ENCODE results near the gene ANGPTL8.

The ANGPTL8 gene

DNA sequence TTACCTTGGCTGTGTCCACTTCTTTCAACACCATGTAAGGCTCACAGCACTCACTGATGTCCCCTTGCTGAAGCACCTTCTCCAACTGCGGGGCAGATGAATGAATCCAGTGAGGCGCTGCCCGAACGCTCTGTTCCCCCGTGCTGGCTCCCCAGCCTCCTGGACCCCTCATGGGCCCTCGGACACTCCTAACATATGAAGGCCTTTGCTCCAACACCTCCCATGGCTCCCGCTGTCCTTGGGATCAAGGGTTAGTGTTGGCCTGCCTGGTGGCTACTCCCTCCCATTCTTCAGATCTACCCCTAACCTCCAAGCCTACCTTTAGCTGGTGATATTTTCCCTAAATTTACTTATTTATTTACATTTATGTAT is 4.4 kb downstream of the ANGPTL8 start:
- Histone ChIP-seq H3K9ac (ENCODE audit: low read length) (no peak overlapping the region), H3K27ac (ENCODE audit: low read depth, low read length) (no peak overlapping the region), H3K36me3 (ENCODE audit: control insufficient read depth, insufficient read depth, low read length) (peaks cover 7% of the 10 kb centered on the region), H3K4me1 (ENCODE audit: control insufficient read depth, insufficient read depth, low read length) (no peaks in the 10 kb centered on the region), H3K4me3 (ENCODE audit: low read length) (no peak overlapping the region), H3K27me3 (ENCODE audit: control insufficient read depth, insufficient read depth, low read length) (no peaks in the 10 kb centered on the region)

DNA sequence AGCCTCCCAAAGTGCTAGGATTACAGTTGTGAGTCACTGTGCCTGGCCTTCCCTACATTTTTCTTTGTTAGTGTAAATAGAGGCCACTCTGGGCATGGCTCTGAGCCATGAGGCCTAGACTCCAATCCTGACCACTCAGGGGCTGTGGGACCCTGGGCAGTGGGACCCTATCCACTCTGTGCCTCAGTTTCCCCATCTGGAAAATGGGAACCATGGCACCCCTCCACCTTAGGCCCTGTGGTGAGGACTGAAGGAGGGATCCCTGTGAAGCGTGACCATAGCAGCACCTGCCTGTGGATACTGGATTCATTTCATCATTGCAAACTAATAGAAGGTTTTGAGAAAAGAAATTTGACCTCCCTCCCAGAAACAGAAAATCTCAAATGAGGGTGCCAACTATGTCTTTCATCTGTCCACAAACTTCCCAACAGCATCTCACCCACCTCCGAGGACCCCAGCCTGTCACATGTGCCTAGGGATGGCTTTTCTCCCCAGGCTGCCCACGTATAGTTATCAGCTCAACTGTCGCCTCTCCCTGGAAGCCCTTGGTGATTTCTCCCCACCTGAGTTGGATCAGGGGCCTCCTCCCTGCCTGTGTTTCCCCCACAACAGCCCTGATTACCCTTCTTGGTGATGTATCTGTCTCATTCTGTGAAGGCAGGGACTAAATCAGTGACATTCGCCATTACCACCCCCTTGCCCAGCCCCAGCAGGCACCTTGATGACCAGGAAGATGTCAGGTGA is 5.6 kb downstream of the ANGPTL8 start:
- Histone ChIP-seq H3K36me3 (ENCODE audit: control insufficient read depth, insufficient read depth, low read length) (peaks cover 7% of the 10 kb centered on the region), H3K4me3 (ENCODE audit: low read length) (no peak overlapping the region), H3K27ac (ENCODE audit: low read depth, low read length) (no peak overlapping the region)

GRCh38 chr19:11246941-11247340 is 7.5 kb downstream of the ANGPTL8 start:
- Histone ChIP-seq H3K36me3 (ENCODE audit: control insufficient read depth, insufficient read depth, low read length) (peaks cover 12% of the 10 kb centered on the region), H3K27ac (ENCODE audit: low read depth, low read length) (no peak overlapping the region), H3K27me3 (ENCODE audit: control insufficient read depth, insufficient read depth, low read length) (no peaks in the 10 kb centered on the region), H3K4me1 (ENCODE audit: control insufficient read depth, insufficient read depth, low read length) (no peaks in the 10 kb centered on the region), H3K4me3 (ENCODE audit: low read length) (no peak overlapping the region), H3K9ac (ENCODE audit: low read length) (no peak overlapping the region)

More for the DNA sequence above, 5.6 kb downstream of the ANGPTL8 start:
- Histone ChIP-seq H3K27me3 (ENCODE audit: control insufficient read depth, insufficient read depth, low read length) (no peaks in the 10 kb centered on the region), H3K9ac (ENCODE audit: low read length) (no peak overlapping the region), H3K4me1 (ENCODE audit: control insufficient read depth, insufficient read depth, low read length) (no peaks in the 10 kb centered on the region)

- no peak overlapping the region for H3K9ac ChIP-seq (ENCODE audit: low read length)
- H3K4me3 ChIP-seq (ENCODE audit: low read length) = no peak overlapping the region
- H3K4me1 ChIP-seq (ENCODE audit: control insufficient read depth, insufficient read depth, low read length) = no peaks in the 10 kb centered on the region
- H3K27me3 ChIP-seq (ENCODE audit: control insufficient read depth, insufficient read depth, low read length) = no peaks in the 10 kb centered on the region
- H3K27ac ChIP-seq (ENCODE audit: low read depth, low read length) = peak overlapping the region; percentile 27
- H3K36me3 ChIP-seq (ENCODE audit: control insufficient read depth, insufficient read depth, low read length) = peaks cover 12% of the 10 kb centered on the region
Measured at GRCh38 chr19:11247391-11247790, 8.0 kb downstream of the ANGPTL8 start.

GRCh38 chr19:11247934-11248333 is 8.5 kb downstream of the ANGPTL8 start:
- Histone ChIP-seq H3K4me1 (ENCODE audit: control insufficient read depth, insufficient read depth, low read length) (no peaks in the 10 kb centered on the region), H3K4me3 (ENCODE audit: low read length) (no peak overlapping the region), H3K27ac (ENCODE audit: low read depth, low read length) (no peak overlapping the region), H3K9ac (ENCODE audit: low read length) (no peak overlapping the region), H3K27me3 (ENCODE audit: control insufficient read depth, insufficient read depth, low read length) (no peaks in the 10 kb centered on the region), H3K36me3 (ENCODE audit: control insufficient read depth, insufficient read depth, low read length) (peaks cover 12% of the 10 kb centered on the region)

DNA sequence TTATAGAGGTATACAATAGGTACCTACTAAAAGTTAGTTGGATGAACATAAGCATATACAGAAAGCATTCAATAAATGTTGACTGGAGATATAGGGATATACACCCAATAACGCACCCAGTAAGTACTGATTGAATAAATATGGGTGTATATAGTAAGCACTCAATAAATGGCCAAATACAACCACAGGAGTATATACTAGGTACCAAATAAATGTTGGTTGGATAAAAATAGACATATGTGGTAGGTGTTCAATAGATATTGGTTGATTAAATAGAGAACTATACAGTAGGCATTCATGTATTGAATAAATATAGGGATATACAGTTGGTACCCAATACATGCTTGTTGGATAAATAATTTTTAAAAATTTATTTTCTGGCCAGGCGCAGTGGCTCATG is 9.4 kb downstream of the ANGPTL8 start:
- no peaks in the 10 kb centered on the region for H3K4me1 ChIP-seq (ENCODE audit: control insufficient read depth, insufficient read depth, low read length)
- H3K27ac ChIP-seq (ENCODE audit: low read depth, low read length) = no peak overlapping the region
- no peak overlapping the region for H3K4me3 ChIP-seq (ENCODE audit: low read length)
- H3K27me3 ChIP-seq (ENCODE audit: control insufficient read depth, insufficient read depth, low read length) = no peaks in the 10 kb centered on the region
- no peak overlapping the region for H3K9ac ChIP-seq (ENCODE audit: low read length)
- H3K36me3 ChIP-seq (ENCODE audit: control insufficient read depth, insufficient read depth, low read length) = peaks cover 12% of the 10 kb centered on the region

DNA sequence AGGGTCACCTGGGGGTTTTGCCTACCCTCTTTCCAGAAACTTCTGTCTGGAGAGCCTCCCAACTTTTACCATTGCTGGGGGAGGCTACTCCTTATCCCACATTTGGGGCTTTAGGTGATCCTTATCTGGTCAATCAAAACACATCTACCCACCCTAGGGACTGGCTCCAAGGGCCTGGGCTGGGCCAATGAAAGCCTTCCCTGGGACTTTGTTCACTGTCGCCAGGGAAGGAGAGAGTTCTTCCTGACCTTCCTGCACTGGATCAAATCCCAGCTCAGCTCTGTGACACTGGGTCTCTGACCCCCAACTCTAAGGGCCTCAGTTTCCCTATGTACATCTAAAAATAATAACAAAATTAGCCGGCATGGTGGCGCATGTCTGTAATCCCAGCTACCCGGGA is 11.8 kb downstream of the ANGPTL8 start:
- Histone ChIP-seq H3K36me3 (ENCODE audit: control insufficient read depth, insufficient read depth, low read length) (peaks cover 12% of the 10 kb centered on the region), H3K9ac (ENCODE audit: low read length) (no peak overlapping the region), H3K27me3 (ENCODE audit: control insufficient read depth, insufficient read depth, low read length) (no peaks in the 10 kb centered on the region), H3K27ac (ENCODE audit: low read depth, low read length) (no peak overlapping the region), H3K4me1 (ENCODE audit: control insufficient read depth, insufficient read depth, low read length) (no peaks in the 10 kb centered on the region), H3K4me3 (ENCODE audit: low read length) (no peak overlapping the region)

DNA sequence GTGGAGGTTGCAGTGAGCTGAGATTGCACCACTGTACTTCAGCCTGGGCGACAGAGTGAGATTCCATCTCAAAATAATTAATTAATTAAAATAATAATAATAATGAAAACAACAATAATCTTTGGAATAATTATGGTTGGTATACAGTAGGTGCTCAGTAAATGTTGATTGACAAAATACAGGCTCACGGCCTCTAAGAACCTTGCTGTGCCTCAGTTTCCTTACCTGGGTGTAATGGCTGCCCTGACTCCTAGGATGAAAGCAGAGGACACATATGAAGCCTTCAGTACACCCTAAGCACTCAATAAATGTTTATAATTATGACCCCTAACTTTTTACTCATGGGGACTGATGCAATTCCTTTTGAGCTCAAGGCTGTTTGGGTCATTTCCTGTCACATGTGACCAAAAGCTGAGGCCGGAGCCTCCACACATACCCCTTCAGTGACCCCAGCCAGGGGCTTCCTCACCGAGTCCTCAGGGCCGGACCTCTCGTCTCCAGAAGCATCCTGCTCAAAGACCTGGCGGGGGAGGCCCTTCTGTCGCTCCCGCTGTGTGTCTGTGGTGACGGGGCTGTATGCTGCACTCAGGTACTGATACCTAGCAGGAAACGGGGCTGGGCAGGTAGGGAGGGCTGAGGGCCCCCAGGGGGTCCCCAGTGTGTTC is 12.4 kb downstream of the ANGPTL8 start:
- no peak overlapping the region for H3K4me3 ChIP-seq (ENCODE audit: low read length)
- H3K36me3 ChIP-seq (ENCODE audit: control insufficient read depth, insufficient read depth, low read length) = peaks cover 9% of the 10 kb centered on the region
- no peak overlapping the region for H3K9ac ChIP-seq (ENCODE audit: low read length)
- no peaks in the 10 kb centered on the region for H3K27me3 ChIP-seq (ENCODE audit: control insufficient read depth, insufficient read depth, low read length)
- no peaks in the 10 kb centered on the region for H3K4me1 ChIP-seq (ENCODE audit: control insufficient read depth, insufficient read depth, low read length)
- no peak overlapping the region for H3K27ac ChIP-seq (ENCODE audit: low read depth, low read length)

- Histone ChIP-seq H3K4me1 (ENCODE audit: control insufficient read depth, insufficient read depth, low read length) (no peaks in the 10 kb centered on the region), H3K27ac (ENCODE audit: low read depth, low read length) (peak overlapping the region; percentile 4), H3K9ac (ENCODE audit: low read length) (no peak overlapping the region), H3K36me3 (ENCODE audit: control insufficient read depth, insufficient read depth, low read length) (peaks cover 8% of the 10 kb centered on the region), H3K4me3 (ENCODE audit: low read length) (no peak overlapping the region), H3K27me3 (ENCODE audit: control insufficient read depth, insufficient read depth, low read length) (no peaks in the 10 kb centered on the region)
Measured at GRCh38 chr19:11252665-11253355, 13.4 kb downstream of the ANGPTL8 start.

- Histone ChIP-seq H3K27ac (ENCODE audit: low read depth, low read length) (no peak overlapping the region), H3K36me3 (ENCODE audit: control insufficient read depth, insufficient read depth, low read length) (peaks cover 5% of the 10 kb centered on the region), H3K4me3 (ENCODE audit: low read length) (no peak overlapping the region), H3K9ac (ENCODE audit: low read length) (no peak overlapping the region), H3K27me3 (ENCODE audit: control insufficient read depth, insufficient read depth, low read length) (no peaks in the 10 kb centered on the region), H3K4me1 (ENCODE audit: control insufficient read depth, insufficient read depth, low read length) (no peaks in the 10 kb centered on the region)
Measured at GRCh38 chr19:11254666-11255065, 15.2 kb downstream of the ANGPTL8 start.

- Histone ChIP-seq H3K4me3 (ENCODE audit: low read length) (no peak overlapping the region), H3K36me3 (ENCODE audit: control insufficient read depth, insufficient read depth, low read length) (peaks cover 2% of the 10 kb centered on the region), H3K9ac (ENCODE audit: low read length) (no peak overlapping the region), H3K4me1 (ENCODE audit: control insufficient read depth, insufficient read depth, low read length) (no peaks in the 10 kb centered on the region), H3K27me3 (ENCODE audit: control insufficient read depth, insufficient read depth, low read length) (no peaks in the 10 kb centered on the region), H3K27ac (ENCODE audit: low read depth, low read length) (no peak overlapping the region)
Measured at GRCh38 chr19:11256189-11256588, 16.8 kb downstream of the ANGPTL8 start.

DNA sequence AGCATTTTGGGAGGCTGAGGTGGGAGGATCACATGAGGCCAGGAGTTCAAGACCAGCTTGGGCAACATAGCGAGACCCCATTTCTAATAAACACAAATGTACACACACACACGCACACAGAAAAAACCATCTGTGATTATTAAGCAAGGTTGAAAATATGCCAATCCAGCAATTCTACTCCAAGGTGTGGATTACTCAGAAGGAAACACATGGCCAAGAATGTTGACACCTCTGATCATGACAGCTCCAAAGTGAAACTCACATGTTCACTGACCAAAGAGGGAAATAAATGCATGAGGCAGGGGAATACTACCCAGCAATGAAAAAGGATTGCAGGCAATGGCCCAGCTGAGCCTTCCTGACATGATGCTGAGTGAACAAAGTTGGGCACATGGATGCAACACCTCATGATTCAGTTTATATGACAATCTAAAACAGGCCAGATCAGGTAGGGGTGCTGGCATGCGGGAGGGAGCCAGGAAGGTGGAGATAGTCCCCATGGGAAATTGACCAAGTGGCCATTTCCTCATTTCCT is 18.5 kb downstream of the ANGPTL8 start:
- no peaks in the 10 kb centered on the region for H3K27me3 ChIP-seq (ENCODE audit: control insufficient read depth, insufficient read depth, low read length)
- no peak overlapping the region for H3K9ac ChIP-seq (ENCODE audit: low read length)
- H3K36me3 ChIP-seq (ENCODE audit: control insufficient read depth, insufficient read depth, low read length) = no peaks in the 10 kb centered on the region
- H3K4me3 ChIP-seq (ENCODE audit: low read length) = no peak overlapping the region
- no peak overlapping the region for H3K27ac ChIP-seq (ENCODE audit: low read depth, low read length)
- peaks cover 2% of the 10 kb centered on the region for H3K4me1 ChIP-seq (ENCODE audit: control insufficient read depth, insufficient read depth, low read length)

Data from rectal smooth muscle tissue (tissue), 1 donor.